Adrenal gland (tissue), 5 donors: ENCODE data around the gene ITIH5.

Experiments used
- POLR2A ChIP-seq, 2 donors: fragments of 450-650 bp; IDR thresholded peaks; one replicate each; pipeline ENCODE4 v1.6.1; 2017; ENCODE audit warnings: antibody characterized with exemption in 2 of 2, mild to moderate bottlenecking in 2 of 2, moderate library complexity in 1 of 2
- TF ChIP-seq, protein P1 (sequence below), 6 experiments: fragments of 450-650 bp in 4 of 6; fragments of 200-600 bp in 2 of 6; sonication (generic) in 1 of 6; IDR thresholded peaks; 1 replicate in 5 of 6; 2 replicates in 1 of 6; pipeline versions ENCODE4 v1.5.1 to v1.8.0; 2016 to 2021; ENCODE audit warnings: antibody characterized with exemption in 6 of 6, mild to moderate bottlenecking in 2 of 6, moderate library complexity in 1 of 6
- donor health status: DM: no; HTN: no; CAD: no.

DNA sequence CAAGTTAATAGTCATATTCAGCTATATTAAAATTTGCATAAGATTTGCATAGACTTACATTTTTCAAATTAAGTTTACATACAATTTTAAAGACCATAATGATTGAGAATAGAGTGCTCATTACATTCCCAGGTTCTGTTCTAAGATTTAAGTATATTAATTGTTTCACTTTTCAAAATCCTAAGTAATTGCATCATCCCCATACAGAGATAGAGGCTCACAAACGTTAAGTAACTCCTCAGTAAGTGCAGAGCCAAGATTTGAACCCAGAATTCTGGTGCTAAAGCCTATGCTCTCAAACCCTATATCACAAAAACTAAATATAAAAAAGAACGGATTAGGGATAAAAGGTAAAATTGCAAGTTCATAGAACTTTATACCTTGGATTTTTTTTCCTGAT, 2.1 kb downstream of the ITIH5 start:
- TF ChIP-seq, protein P1, sequence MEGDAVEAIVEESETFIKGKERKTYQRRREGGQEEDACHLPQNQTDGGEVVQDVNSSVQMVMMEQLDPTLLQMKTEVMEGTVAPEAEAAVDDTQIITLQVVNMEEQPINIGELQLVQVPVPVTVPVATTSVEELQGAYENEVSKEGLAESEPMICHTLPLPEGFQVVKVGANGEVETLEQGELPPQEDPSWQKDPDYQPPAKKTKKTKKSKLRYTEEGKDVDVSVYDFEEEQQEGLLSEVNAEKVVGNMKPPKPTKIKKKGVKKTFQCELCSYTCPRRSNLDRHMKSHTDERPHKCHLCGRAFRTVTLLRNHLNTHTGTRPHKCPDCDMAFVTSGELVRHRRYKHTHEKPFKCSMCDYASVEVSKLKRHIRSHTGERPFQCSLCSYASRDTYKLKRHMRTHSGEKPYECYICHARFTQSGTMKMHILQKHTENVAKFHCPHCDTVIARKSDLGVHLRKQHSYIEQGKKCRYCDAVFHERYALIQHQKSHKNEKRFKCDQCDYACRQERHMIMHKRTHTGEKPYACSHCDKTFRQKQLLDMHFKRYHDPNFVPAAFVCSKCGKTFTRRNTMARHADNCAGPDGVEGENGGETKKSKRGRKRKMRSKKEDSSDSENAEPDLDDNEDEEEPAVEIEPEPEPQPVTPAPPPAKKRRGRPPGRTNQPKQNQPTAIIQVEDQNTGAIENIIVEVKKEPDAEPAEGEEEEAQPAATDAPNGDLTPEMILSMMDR (IDR thresholded peaks at IDR 0.05), result no peak
- no peak for TF ChIP-seq POLR2A (IDR thresholded peaks at IDR 0.05)
